NCI-H2227 (cell line): Measurements from ENCODE around the gene TNXB.
"Not testable (repeated sequence)": the region's sequence is repeated elsewhere in the genome, so short reads cannot be mapped to it uniquely, and the experiment has no call there.

Source experiments
- DNase-seq: peaks from one replicate; lab custom pipeline; 2025; ENCODE audit not compliant: unreplicated experiment; lab: John Stamatoyannopoulos, UW

The TNXB gene

DNA sequence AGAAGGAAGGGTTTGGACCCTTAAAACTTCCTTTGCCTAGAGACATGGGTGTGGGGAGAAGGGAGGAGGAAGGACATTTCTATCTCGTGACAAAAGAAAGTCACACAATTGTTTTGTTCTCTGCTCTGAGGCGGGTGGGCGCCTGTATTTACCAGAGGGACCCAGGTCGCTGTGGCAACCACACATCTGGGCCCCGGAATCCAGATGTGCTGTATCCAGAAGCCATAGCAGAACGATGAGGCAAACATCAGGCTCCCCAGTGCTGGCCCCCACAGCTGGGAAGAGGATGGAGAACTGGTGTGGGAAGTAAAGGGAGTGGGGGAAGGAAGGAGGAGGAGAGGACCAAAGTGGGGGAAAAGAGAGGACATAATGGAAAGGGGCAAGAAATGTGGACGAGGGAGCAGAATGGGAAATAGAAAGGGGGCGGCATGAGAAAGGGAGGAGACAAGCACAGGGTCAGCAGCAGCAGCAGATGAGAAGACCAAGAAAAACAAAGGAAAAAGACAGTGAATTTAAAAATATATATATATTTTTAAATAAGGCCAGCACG, 3.4 kb upstream of the TNXB start:
- DNase-seq, result no peak

GRCh38 chr6:32111424-32112066, 2.4 kb upstream of the TNXB start:
- no peak for DNase-seq

GRCh38 chr6:32110632-32111031, 1.5 kb upstream of the TNXB start:
- DNase-seq, result no peak

- no peak for DNase-seq
These were observed 625 bp upstream of the TNXB start for GRCh38 chr6:32109765-32110160.

DNA sequence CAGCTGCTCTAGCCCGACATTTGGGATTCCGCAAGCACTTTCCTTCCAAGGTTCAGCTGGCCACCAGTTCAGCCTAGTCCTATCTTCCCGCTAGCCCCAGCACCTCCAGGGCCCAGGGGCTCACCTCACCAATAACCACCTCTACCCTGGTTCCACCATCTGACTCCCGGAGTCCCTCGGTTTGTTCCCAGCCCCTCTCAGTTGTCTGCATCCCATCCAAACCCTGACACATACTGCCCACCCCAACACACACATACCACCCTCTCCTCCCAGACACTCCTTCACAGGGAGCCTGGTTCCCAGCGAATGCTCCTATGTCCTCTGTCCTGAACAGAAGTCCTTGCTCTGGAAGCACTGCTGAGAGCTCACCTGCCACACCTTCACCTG, 418 bp downstream of the TNXB start:
- DNase-seq, result no peak

GRCh38 chr6:32108094-32108627, 977 bp downstream of the TNXB start:
- DNase-seq, result peak; percentile 40

DNA sequence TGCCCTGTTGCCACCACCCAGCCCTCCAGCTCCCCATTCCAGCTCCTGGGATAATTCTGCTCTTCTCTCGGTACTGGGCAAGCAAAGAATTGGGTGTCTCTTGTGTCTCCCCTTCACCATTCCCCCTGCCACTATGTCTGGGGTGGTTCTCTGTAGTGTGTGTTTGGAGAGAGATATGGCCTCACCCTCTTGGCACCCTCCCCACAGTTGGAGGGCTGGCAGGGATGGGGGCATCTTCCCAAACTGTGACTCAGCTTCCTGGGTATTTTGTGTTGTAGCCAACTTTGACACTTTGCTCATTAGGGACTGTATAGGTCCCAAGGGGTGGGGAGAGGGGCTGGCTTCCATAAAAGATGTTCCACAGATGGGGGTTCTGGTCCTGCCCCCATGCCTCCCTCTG, 1.7 kb downstream of the TNXB start:
- no peak for DNase-seq

GRCh38 chr6:32105433-32105832, 3.7 kb downstream of the TNXB start:
- no peak for DNase-seq

DNA sequence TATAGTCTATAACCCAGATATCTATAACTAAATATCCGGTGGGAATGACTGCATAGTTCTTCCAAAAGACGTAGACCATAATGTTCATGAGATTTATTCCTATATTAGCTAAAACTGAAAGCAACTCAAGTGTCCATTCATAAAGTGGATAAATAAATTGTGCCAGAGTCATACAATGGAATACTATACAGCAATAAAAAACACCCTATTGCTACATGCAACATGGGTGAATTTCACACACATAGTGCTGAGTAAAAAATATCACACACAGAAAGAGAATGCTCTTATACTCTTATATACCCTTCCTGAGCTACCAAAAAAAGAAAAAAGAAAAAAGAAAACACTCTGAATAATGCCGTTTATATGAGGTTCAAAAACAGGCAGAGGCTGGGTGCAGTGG, 6.9 kb downstream of the TNXB start:
- no peak for DNase-seq

- DNase-seq, result not testable (repeated sequence)
These were observed 8.9 kb downstream of the TNXB start for GRCh38 chr6:32100251-32100650.

- DNase-seq, result no peak
These were observed 11.8 kb downstream of the TNXB start for GRCh38 chr6:32097364-32097763.

DNA sequence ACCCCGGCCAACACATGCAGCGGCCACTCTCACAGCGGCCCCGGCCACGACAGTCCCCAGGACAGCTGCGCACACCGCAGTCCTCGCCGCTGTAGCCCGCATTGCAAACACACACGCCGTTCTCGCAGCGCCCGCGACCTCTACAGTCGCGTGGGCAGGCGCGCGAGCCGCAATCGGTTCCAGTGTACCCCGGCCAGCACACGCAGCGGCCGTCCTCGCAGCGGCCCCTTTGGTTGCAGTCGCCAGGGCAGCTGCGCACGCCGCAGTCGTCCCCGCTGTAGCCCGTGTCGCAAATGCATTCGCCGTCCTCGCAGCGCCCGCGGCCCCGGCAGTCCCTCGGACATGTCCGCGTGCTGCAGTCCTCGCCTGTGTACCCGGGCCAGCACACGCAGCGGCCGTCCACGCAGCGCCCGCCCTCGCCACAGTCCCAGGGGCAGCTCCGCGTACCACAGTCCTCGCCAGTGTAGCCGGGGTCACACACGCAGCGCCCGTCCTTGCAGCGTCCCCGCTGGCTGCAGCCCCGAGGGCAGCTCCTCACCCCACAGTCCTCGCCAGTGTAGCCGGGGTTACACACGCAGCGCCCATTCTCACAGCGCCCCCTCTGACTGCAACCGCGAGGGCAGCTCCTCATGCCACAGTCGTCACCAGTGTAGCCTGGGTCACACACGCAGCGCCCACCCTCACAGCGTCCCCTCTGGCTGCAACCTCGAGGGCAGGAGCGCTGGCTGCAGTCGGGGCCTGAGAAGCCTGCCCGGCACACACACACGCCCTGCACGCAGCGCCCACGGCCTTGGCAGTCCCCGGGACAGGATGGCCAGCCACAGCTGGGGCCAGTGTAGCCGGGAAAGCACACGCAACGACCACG, 12.5 kb downstream of the TNXB start:
- peak; percentile 16 for DNase-seq

- DNase-seq, result no peak
These were observed 13.1 kb downstream of the TNXB start for GRCh38 chr6:32096087-32096393.

DNA sequence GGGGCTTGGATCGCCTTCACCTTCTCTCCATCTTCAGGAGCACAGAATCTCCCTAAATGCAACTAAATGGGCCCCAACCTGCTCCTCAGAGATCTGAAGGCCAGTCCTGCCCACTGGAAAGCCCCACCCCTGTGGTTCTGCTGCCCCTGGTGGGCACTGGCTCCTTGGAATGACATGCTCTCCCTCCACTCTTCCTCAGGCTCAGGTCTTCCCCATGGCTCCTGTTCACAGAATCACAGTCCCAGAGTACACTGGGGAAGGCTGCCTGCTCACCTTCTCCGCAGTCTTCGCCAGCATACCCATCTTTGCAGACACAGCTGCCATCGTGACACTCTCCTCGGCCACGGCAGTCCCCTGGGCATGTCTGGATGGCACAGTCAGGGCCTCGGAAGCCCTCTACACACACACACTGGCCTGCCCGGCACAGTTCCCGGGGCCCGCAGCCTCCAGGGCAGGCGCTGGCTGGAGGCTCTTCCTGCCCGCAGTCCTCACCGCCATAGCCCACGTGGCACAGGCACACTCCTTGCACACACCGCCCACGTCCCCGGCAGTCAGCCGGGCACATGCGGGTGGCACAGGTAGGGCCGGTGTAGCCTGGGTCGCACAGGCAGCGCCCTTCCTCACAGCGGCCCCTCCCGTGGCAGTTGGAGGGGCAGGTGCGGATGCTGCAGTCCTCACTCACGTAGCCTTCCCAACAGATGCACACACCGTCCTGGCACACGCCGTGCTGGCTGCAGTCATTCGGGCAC, 13.6 kb downstream of the TNXB start:
- no peak for DNase-seq

- DNase-seq, result no peak
These were observed 16.2 kb downstream of the TNXB start for GRCh38 chr6:32092760-32093497.

DNA sequence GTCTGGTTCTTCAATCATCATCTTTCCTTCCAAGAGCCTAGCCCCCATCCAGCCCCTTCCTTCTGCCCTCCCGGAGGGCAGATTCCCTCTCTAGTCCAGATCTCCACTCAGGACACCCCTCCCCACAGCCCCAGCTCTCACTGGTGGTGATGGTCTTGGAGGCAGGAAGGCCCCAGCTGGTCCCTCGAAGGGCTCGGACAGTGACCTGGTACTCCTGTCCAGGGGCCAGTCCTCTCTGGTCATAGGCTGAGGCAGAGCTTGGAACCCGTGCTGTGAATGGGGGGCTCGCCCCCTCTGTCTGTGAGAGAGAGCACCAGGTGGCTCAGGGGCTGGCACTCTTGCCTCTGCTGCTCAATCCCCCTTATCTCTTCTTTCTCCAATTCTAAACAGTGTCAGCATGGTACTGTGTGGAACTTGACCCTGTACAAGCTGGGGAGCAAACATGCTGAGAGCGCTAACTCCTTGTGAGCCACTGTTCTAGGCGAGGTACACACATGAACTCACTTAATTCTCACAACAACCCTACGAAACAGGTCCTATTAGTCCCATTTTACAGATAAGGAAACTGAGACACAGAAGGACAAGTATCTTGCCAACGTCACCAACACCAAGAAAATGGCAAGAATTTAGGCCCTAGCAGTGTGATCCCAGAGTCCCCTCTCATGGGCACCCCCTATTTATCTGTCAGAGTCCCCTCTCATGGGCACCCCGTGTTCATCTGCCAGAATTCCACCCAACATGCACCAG, 19.9 kb downstream of the TNXB start:
- no peak for DNase-seq

DNA sequence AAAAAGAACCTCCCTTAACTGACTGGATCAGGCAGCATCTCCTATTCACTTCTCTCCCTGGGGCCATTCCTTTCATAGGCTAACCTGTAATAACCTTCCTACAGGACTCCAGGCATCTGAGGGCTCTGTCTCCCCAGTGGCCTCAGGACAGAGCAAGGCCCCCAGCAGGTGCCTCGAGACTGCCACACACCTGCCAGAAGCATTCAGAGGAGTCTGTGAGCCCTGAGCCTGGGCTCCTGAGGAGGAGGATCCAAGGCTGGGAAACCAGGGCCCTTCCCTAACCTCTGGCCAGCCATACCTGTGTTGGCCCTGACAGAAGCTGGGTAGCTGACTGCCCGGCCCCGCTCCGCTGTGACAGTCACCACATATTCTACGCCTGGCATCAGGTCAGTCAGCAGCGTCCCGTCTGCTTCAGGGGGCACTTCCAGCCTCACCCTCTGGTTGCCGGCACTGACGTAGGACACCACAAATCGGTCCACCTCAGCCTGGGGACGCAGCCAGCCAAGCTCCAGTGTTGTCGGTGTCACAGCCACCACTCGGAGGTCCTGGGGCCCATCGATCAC, 20.6 kb downstream of the TNXB start:
- no peak for DNase-seq

GRCh38 chr6:32087574-32088486, 21.3 kb downstream of the TNXB start:
- DNase-seq, result no peak
